WTC11 (cell line): Measurements from ENCODE around the gene CACNA1H. TPM values are rescaled to one million over a fixed set of nuclear protein-coding genes. Genes with fewer than 3 reads are reported as not detected.

Source experiments
- ATAC-seq: fragments of 200-7000 bp; cut with Tn5 transposase; 2 replicates; pipeline ENCODE4 v1.10.0; 2021; ENCODE audit warnings: mild to moderate bottlenecking, moderate library complexity
- CTCF ChIA-PET: fragments of 300-600 bp; sonication (Branson Sonifier 250); formaldehyde crosslinking; loops from one replicate; lab custom pipeline; 2021; ENCODE audit warnings: antibody characterized with exemption; lab: Charles Lee
- POLR2A ChIA-PET: fragments of 350-600 bp; sonication (Branson Sonifier 250); formaldehyde crosslinking; loops from one replicate; lab custom pipeline; 2021; ENCODE audit warnings: antibody characterized with exemption; lab: Charles Lee
- DNase-seq: peaks from one replicate; pipeline ENCODE4 v3.0.0; 2021; ENCODE audit warnings: low spot score
- H3K27ac Mint-ChIP-seq: 2 replicates; pipeline ENCODE4 v1.8.0; 2021; ENCODE audit warnings: mixed read lengths
- H3K27me3 Mint-ChIP-seq: 2 replicates; pipeline ENCODE4 v1.8.0; 2021; ENCODE audit warnings: low read depth, mild to moderate bottlenecking, moderate library complexity, mixed read lengths
- H3K36me3 Mint-ChIP-seq: 2 replicates; pipeline ENCODE4 v1.8.0; 2021; ENCODE audit warnings: mixed read lengths
- H3K4me1 Mint-ChIP-seq: 2 replicates; pipeline ENCODE4 v1.8.0; 2022; ENCODE audit warnings: mixed read lengths
- H3K4me3 Mint-ChIP-seq: 2 replicates; pipeline ENCODE4 v1.8.0; 2021; ENCODE audit warnings: mild to moderate bottlenecking, moderate library complexity, mixed read lengths
- H3K9me3 Mint-ChIP-seq: 2 replicates; pipeline ENCODE4 v1.8.0; 2021; ENCODE audit warnings: mixed read lengths
- CREB1 ChIP-seq: sonication (generic); formaldehyde crosslinking; IDR thresholded peaks from 2 replicates; pipeline ENCODE4 v1.8.0; 2023; ENCODE audit warnings: mild to moderate bottlenecking, missing genetic modification reagents
- ESRRA ChIP-seq: sonication (generic); formaldehyde crosslinking; IDR thresholded peaks from 2 replicates; pipeline ENCODE4 v1.8.1; 2022; ENCODE audit warnings: mild to moderate bottlenecking, missing genetic modification reagents, borderline replicate concordance
- FOXP1 ChIP-seq: sonication (generic); formaldehyde crosslinking; IDR thresholded peaks from 2 replicates; pipeline ENCODE4 v1.8.0; 2022; ENCODE audit warnings: missing genetic modification reagents, mild to moderate bottlenecking, moderate library complexity, borderline replicate concordance
- JAZF1 ChIP-seq: fragments of 250-450 bp; sonication (Bioruptor Pico); IDR thresholded peaks from 2 replicates; pipeline ENCODE4 v1.9.0; 2021; ENCODE audit warnings: moderate library complexity, mild to moderate bottlenecking, inconsistent platforms
- RELA ChIP-seq: sonication (generic); formaldehyde crosslinking; IDR thresholded peaks from 2 replicates; pipeline ENCODE4 v1.8.1; 2022; ENCODE audit warnings: missing genetic modification reagents, mild to moderate bottlenecking, borderline replicate concordance
- ZNF121 ChIP-seq: sonication (generic); formaldehyde crosslinking; IDR thresholded peaks from 2 replicates; pipeline ENCODE4 v1.8.0; 2023; ENCODE audit warnings: missing genetic modification reagents
- ZNF263 ChIP-seq: sonication (generic); formaldehyde crosslinking; IDR thresholded peaks from 2 replicates; pipeline ENCODE4 v1.8.1; 2022; ENCODE audit warnings: low read depth, mild to moderate bottlenecking, moderate library complexity, missing genetic modification reagents
- ZNF671 ChIP-seq: fragments of 250-450 bp; sonication (Bioruptor Pico); IDR thresholded peaks from 2 replicates; pipeline ENCODE4 v1.8.0; 2021; ENCODE audit warnings: mild to moderate bottlenecking
- total RNA-seq: library from RNA; stranded (reverse); gene quantifications from 3 replicates; pipeline ENCODE4 v1.2.3, GENCODE V29; 2021
- TF ChIP-seq, protein P1 (sequence below): sonication (generic); formaldehyde crosslinking; IDR thresholded peaks from 2 replicates; pipeline ENCODE4 v1.8.0; 2023; ENCODE audit warnings: mild to moderate bottlenecking, missing genetic modification reagents
- TF ChIP-seq, protein P2 (sequence below): fragments of 250-450 bp; sonication (Bioruptor Pico); conservative IDR thresholded peaks from 2 replicates; pipeline ENCODE4 v1.9.0; 2021; ENCODE audit warnings: mild to moderate bottlenecking
- TF ChIP-seq, protein P3 (sequence below): sonication (generic); formaldehyde crosslinking; IDR thresholded peaks from 2 replicates; pipeline ENCODE4 v1.8.1; 2023; ENCODE audit warnings: mild to moderate bottlenecking, missing genetic modification reagents
- TF ChIP-seq, protein P4 (sequence below): sonication (generic); formaldehyde crosslinking; IDR thresholded peaks from 2 replicates; pipeline ENCODE4 v1.8.1; 2022; ENCODE audit warnings: low read depth, mild to moderate bottlenecking, moderate library complexity, missing genetic modification reagents, borderline replicate concordance
- TF ChIP-seq, protein P5 (sequence below): fragments of 250-450 bp; sonication (Bioruptor Pico); IDR thresholded peaks from 2 replicates; pipeline ENCODE4 v1.9.0; 2021; ENCODE audit warnings: mild to moderate bottlenecking, borderline replicate concordance
- TF ChIP-seq, protein P6 (sequence below): sonication (generic); formaldehyde crosslinking; IDR thresholded peaks from 2 replicates; pipeline ENCODE4 v1.8.0; 2023; ENCODE audit warnings: missing genetic modification reagents, mild to moderate bottlenecking, borderline replicate concordance
- TF ChIP-seq, protein P7 (sequence below): sonication (generic); formaldehyde crosslinking; IDR thresholded peaks from 2 replicates; pipeline ENCODE4 v1.8.1; 2022; ENCODE audit warnings: mild to moderate bottlenecking, missing genetic modification reagents, moderate library complexity, borderline replicate concordance
- TF ChIP-seq, protein P8 (sequence below): sonication (generic); formaldehyde crosslinking; IDR thresholded peaks from 2 replicates; pipeline ENCODE4 v1.8.1; 2023; ENCODE audit warnings: mild to moderate bottlenecking, missing genetic modification reagents, moderate library complexity
- TF ChIP-seq, protein P9 (sequence below): fragments of 250-450 bp; sonication (Bioruptor Pico); IDR thresholded peaks from 2 replicates; pipeline ENCODE4 v2.1.2; 2022; ENCODE audit warnings: mild to moderate bottlenecking, moderate library complexity

The CACNA1H gene
- total RNA-seq, 1 experiment from 2014 or later: 38.0 TPM

DNA sequence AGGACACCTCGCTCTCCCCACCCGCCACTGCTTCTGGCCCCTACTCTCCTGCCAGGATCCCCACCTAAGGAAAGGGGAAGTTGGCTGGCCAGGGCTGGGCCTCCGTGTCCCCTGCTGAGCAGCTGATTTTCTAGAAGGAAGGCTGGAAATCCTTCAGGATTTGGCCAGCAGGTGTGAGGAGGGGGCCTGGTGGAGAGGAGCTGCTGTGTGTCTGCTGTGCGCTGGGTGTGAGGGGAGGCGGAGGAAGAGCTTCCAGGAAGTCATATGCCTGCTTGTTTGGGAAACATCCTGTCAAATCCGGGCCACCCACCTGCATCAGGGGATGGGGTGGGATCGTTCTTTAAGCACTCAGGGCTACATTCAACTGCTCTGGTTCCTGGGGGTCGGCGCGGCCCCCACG, 43.6 kb downstream of the CACNA1H start:
- CTCF ChIA-PET: no interaction called here

More for the DNA sequence above, 43.6 kb downstream of the CACNA1H start:
- ATAC-seq: no peak
- DNase-seq: no peak
- Mint-ChIP-seq H3K27ac (no peak overlapping the region), H3K27me3 (no peaks in the 10 kb centered on the region), H3K4me3 (no peak overlapping the region), H3K9me3 (no peaks in the 10 kb centered on the region), H3K36me3 (peaks cover 5% of the 10 kb centered on the region; the same call in 1 of the 2 replicates), H3K4me1 (0 out of 2 replicates have a peak, but pooled peaks cover 4% of the 10 kb centered on the region)
- POLR2A ChIA-PET: no interaction called here
- no peak for TF ChIP-seq JAZF1 (CRISPR knock-in tag)
- TF ChIP-seq FOXP1: no peak
- TF ChIP-seq RELA: no peak
- TF ChIP-seq ZNF671 (CRISPR knock-in tag): no peak
- TF ChIP-seq, protein P1, sequence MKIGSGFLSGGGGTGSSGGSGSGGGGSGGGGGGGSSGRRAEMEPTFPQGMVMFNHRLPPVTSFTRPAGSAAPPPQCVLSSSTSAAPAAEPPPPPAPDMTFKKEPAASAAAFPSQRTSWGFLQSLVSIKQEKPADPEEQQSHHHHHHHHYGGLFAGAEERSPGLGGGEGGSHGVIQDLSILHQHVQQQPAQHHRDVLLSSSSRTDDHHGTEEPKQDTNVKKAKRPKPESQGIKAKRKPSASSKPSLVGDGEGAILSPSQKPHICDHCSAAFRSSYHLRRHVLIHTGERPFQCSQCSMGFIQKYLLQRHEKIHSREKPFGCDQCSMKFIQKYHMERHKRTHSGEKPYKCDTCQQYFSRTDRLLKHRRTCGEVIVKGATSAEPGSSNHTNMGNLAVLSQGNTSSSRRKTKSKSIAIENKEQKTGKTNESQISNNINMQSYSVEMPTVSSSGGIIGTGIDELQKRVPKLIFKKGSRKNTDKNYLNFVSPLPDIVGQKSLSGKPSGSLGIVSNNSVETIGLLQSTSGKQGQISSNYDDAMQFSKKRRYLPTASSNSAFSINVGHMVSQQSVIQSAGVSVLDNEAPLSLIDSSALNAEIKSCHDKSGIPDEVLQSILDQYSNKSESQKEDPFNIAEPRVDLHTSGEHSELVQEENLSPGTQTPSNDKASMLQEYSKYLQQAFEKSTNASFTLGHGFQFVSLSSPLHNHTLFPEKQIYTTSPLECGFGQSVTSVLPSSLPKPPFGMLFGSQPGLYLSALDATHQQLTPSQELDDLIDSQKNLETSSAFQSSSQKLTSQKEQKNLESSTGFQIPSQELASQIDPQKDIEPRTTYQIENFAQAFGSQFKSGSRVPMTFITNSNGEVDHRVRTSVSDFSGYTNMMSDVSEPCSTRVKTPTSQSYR (CRISPR knock-in tag): no peak
- TF ChIP-seq, protein P2, sequence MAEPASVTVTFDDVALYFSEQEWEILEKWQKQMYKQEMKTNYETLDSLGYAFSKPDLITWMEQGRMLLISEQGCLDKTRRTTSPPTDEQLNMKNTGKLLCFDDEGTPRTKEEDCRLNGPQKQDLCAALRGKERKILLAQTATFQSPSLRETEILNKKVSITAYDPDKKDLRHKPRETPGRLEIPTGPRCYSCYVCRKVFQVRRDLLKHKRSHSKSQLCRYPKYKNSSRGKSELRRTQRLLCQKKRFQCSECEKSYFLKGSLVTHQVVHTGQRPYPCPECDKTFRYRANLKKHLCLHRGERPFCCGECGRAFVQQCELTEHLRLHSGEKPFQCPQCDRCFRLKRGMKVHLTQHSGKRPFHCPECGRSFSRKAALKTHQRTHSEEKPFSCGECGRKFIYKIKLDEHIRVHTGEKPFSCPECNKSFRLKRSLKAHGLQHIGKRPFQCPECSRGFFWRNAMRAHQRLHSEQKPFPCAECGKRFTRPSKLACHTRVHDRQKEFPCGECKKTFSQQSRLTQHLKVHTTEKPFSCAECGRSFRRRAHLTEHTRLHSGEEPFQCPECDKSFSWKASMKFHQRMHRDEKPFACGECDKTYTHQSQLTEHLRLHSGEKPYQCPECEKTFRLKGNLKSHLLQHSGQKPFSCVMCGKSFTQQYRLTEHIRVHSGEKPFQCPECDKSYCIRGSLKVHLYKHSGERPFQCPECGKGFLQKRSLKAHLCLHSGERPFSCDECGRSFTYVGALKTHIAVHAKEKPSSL: no peak
- TF ChIP-seq, protein P3, sequence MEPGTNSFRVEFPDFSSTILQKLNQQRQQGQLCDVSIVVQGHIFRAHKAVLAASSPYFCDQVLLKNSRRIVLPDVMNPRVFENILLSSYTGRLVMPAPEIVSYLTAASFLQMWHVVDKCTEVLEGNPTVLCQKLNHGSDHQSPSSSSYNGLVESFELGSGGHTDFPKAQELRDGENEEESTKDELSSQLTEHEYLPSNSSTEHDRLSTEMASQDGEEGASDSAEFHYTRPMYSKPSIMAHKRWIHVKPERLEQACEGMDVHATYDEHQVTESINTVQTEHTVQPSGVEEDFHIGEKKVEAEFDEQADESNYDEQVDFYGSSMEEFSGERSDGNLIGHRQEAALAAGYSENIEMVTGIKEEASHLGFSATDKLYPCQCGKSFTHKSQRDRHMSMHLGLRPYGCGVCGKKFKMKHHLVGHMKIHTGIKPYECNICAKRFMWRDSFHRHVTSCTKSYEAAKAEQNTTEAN (CRISPR knock-in tag): no peak
- TF ChIP-seq, protein P4, sequence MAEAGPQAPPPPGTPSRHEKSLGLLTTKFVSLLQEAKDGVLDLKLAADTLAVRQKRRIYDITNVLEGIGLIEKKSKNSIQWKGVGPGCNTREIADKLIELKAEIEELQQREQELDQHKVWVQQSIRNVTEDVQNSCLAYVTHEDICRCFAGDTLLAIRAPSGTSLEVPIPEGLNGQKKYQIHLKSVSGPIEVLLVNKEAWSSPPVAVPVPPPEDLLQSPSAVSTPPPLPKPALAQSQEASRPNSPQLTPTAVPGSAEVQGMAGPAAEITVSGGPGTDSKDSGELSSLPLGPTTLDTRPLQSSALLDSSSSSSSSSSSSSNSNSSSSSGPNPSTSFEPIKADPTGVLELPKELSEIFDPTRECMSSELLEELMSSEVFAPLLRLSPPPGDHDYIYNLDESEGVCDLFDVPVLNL: no peak
- no peak for TF ChIP-seq ZNF121
- no peak for TF ChIP-seq ZNF263
- TF ChIP-seq, protein P5, sequence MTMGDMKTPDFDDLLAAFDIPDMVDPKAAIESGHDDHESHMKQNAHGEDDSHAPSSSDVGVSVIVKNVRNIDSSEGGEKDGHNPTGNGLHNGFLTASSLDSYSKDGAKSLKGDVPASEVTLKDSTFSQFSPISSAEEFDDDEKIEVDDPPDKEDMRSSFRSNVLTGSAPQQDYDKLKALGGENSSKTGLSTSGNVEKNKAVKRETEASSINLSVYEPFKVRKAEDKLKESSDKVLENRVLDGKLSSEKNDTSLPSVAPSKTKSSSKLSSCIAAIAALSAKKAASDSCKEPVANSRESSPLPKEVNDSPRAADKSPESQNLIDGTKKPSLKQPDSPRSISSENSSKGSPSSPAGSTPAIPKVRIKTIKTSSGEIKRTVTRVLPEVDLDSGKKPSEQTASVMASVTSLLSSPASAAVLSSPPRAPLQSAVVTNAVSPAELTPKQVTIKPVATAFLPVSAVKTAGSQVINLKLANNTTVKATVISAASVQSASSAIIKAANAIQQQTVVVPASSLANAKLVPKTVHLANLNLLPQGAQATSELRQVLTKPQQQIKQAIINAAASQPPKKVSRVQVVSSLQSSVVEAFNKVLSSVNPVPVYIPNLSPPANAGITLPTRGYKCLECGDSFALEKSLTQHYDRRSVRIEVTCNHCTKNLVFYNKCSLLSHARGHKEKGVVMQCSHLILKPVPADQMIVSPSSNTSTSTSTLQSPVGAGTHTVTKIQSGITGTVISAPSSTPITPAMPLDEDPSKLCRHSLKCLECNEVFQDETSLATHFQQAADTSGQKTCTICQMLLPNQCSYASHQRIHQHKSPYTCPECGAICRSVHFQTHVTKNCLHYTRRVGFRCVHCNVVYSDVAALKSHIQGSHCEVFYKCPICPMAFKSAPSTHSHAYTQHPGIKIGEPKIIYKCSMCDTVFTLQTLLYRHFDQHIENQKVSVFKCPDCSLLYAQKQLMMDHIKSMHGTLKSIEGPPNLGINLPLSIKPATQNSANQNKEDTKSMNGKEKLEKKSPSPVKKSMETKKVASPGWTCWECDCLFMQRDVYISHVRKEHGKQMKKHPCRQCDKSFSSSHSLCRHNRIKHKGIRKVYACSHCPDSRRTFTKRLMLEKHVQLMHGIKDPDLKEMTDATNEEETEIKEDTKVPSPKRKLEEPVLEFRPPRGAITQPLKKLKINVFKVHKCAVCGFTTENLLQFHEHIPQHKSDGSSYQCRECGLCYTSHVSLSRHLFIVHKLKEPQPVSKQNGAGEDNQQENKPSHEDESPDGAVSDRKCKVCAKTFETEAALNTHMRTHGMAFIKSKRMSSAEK: no peak
- TF ChIP-seq, protein P6, sequence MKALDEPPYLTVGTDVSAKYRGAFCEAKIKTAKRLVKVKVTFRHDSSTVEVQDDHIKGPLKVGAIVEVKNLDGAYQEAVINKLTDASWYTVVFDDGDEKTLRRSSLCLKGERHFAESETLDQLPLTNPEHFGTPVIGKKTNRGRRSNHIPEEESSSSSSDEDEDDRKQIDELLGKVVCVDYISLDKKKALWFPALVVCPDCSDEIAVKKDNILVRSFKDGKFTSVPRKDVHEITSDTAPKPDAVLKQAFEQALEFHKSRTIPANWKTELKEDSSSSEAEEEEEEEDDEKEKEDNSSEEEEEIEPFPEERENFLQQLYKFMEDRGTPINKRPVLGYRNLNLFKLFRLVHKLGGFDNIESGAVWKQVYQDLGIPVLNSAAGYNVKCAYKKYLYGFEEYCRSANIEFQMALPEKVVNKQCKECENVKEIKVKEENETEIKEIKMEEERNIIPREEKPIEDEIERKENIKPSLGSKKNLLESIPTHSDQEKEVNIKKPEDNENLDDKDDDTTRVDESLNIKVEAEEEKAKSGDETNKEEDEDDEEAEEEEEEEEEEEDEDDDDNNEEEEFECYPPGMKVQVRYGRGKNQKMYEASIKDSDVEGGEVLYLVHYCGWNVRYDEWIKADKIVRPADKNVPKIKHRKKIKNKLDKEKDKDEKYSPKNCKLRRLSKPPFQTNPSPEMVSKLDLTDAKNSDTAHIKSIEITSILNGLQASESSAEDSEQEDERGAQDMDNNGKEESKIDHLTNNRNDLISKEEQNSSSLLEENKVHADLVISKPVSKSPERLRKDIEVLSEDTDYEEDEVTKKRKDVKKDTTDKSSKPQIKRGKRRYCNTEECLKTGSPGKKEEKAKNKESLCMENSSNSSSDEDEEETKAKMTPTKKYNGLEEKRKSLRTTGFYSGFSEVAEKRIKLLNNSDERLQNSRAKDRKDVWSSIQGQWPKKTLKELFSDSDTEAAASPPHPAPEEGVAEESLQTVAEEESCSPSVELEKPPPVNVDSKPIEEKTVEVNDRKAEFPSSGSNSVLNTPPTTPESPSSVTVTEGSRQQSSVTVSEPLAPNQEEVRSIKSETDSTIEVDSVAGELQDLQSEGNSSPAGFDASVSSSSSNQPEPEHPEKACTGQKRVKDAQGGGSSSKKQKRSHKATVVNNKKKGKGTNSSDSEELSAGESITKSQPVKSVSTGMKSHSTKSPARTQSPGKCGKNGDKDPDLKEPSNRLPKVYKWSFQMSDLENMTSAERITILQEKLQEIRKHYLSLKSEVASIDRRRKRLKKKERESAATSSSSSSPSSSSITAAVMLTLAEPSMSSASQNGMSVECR (CRISPR knock-in tag): no peak
- no peak for TF ChIP-seq ESRRA (CRISPR knock-in tag)
- TF ChIP-seq, protein P7, sequence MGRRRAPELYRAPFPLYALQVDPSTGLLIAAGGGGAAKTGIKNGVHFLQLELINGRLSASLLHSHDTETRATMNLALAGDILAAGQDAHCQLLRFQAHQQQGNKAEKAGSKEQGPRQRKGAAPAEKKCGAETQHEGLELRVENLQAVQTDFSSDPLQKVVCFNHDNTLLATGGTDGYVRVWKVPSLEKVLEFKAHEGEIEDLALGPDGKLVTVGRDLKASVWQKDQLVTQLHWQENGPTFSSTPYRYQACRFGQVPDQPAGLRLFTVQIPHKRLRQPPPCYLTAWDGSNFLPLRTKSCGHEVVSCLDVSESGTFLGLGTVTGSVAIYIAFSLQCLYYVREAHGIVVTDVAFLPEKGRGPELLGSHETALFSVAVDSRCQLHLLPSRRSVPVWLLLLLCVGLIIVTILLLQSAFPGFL (CRISPR knock-in tag): no peak
- TF ChIP-seq, protein P8, sequence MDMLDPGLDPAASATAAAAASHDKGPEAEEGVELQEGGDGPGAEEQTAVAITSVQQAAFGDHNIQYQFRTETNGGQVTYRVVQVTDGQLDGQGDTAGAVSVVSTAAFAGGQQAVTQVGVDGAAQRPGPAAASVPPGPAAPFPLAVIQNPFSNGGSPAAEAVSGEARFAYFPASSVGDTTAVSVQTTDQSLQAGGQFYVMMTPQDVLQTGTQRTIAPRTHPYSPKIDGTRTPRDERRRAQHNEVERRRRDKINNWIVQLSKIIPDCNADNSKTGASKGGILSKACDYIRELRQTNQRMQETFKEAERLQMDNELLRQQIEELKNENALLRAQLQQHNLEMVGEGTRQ (CRISPR knock-in tag): no peak
- no peak for TF ChIP-seq CREB1 (CRISPR knock-in tag)
- TF ChIP-seq, protein P9, sequence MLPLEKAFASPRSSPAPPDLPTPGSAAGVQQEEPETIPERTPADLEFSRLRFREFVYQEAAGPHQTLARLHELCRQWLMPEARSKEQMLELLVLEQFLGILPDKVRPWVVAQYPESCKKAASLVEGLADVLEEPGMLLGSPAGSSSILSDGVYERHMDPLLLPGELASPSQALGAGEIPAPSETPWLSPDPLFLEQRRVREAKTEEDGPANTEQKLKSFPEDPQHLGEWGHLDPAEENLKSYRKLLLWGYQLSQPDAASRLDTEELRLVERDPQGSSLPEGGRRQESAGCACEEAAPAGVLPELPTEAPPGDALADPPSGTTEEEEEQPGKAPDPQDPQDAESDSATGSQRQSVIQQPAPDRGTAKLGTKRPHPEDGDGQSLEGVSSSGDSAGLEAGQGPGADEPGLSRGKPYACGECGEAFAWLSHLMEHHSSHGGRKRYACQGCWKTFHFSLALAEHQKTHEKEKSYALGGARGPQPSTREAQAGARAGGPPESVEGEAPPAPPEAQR: no peak
